HepG2 (cell line): Measurements from ENCODE around the gene RBP4. TPM values are rescaled to one million over a fixed set of nuclear protein-coding genes. Genes with fewer than 3 reads are reported as not detected.

Experiments used
- CBX1 ChIP-seq: IDR thresholded peaks from one replicate; pipeline ENCODE4 v1.6.1; 2016; ENCODE audit warnings: antibody characterized with exemption, low read depth
- CENPX ChIP-seq: sonication (generic); formaldehyde crosslinking; IDR thresholded peaks from 2 replicates; pipeline ENCODE4 v1.9.0; 2021; ENCODE audit warnings: mild to moderate bottlenecking, missing genetic modification reagents, moderate library complexity
- CREM ChIP-seq, 2 experiments: sonication (generic) in 1 of 2; formaldehyde crosslinking in 1 of 2; IDR thresholded peaks; 2 replicates each; pipeline versions ENCODE4 v1.4.0 to v1.6.1; 2016 to 2020; ENCODE audit warnings: antibody characterized with exemption in 1 of 2, mild to moderate bottlenecking in 1 of 2, missing genetic modification reagents in 1 of 2
- DR1 ChIP-seq: sonication (generic); formaldehyde crosslinking; IDR thresholded peaks from 2 replicates; pipeline ENCODE4 v1.8.0; 2021; ENCODE audit warnings: mild to moderate bottlenecking, missing genetic modification reagents, inconsistent platforms
- ELK4 ChIP-seq: sonication (generic); formaldehyde crosslinking; IDR thresholded peaks from 2 replicates; pipeline ENCODE4 v1.9.0; 2021; ENCODE audit warnings: missing genetic modification reagents, borderline replicate concordance
- FOXP1 ChIP-seq, 2 experiments: fragments of 450-650 bp in 1 of 2; IDR thresholded peaks; 2 replicates each; pipeline ENCODE4 v1.6.1; 2017 to 2018; ENCODE audit warnings: antibody characterized with exemption in 1 of 2
- GTF2F1 ChIP-seq: fragments of 150-350 bp; IDR thresholded peaks from 2 replicates; pipeline ENCODE4 v1.6.1; 2014; ENCODE audit warnings: low read length
- JUNB ChIP-seq: sonication (generic); formaldehyde crosslinking; IDR thresholded peaks from 2 replicates; pipeline ENCODE4 v1.8.0; 2022; ENCODE audit warnings: missing genetic modification reagents, mild to moderate bottlenecking, borderline replicate concordance
- KLF9 ChIP-seq: IDR thresholded peaks from 2 replicates; pipeline ENCODE4 v1.6.1; 2016; ENCODE audit warnings: low read depth
- MAFK ChIP-seq, 2 experiments: IDR thresholded peaks in 1 of 2; conservative IDR thresholded peaks in 1 of 2; 2 replicates each; pipeline ENCODE4 v1.6.1; 2011; ENCODE audit warnings: improper control_type of control experiment in 2 of 2, low read length in 2 of 2
- MBD4 ChIP-seq: IDR thresholded peaks from 2 replicates; pipeline ENCODE4 v1.6.1; 2012; ENCODE audit warnings: low read length, inconsistent platforms, borderline replicate concordance
- NCOA1 ChIP-seq: sonication (generic); formaldehyde crosslinking; IDR thresholded peaks from 2 replicates; pipeline ENCODE4 v1.9.0; 2021; ENCODE audit warnings: missing genetic modification reagents
- NFIC ChIP-seq: IDR thresholded peaks from 2 replicates; pipeline ENCODE4 v1.6.1; 2012; ENCODE audit warnings: mild to moderate bottlenecking, low read length, inconsistent platforms
- NPAS2 ChIP-seq: sonication (generic); formaldehyde crosslinking; IDR thresholded peaks from 2 replicates; pipeline ENCODE4 v1.8.0; 2022; ENCODE audit warnings: mild to moderate bottlenecking, missing genetic modification reagents, borderline replicate concordance
- PHF8 ChIP-seq: sonication (generic); formaldehyde crosslinking; IDR thresholded peaks from 2 replicates; pipeline ENCODE4 v1.5.0; 2020; ENCODE audit warnings: missing genetic modification reagents
- RBFOX2 ChIP-seq: fragments of 200-400 bp; formaldehyde crosslinking; IDR thresholded peaks from 2 replicates; pipeline ENCODE4 v1.6.1; 2017; ENCODE audit warnings: low read depth, mild to moderate bottlenecking, low read length
- SOX6 ChIP-seq, 2 experiments: fragments of 450-650 bp in 1 of 2; sonication (generic) in 1 of 2; formaldehyde crosslinking in 1 of 2; IDR thresholded peaks; 2 replicates each; pipeline versions ENCODE4 v1.4.0 to v1.6.1; 2017 to 2020; ENCODE audit warnings: antibody characterized with exemption in 1 of 2, mild to moderate bottlenecking in 1 of 2, missing genetic modification reagents in 1 of 2
- TCF7 ChIP-seq: sonication (generic); IDR thresholded peaks from 2 replicates; pipeline ENCODE4 v1.6.1; 2016; ENCODE audit warnings: antibody characterized with exemption, low read depth
- ZKSCAN5 ChIP-seq: sonication (generic); formaldehyde crosslinking; IDR thresholded peaks from 2 replicates; pipeline ENCODE4 v1.5.1; 2020; ENCODE audit warnings: mild to moderate bottlenecking, missing genetic modification reagents
- ZNF235 ChIP-seq: sonication (generic); formaldehyde crosslinking; IDR thresholded peaks from 2 replicates; pipeline ENCODE4 v1.8.1; 2023; ENCODE audit warnings: mild to moderate bottlenecking, missing genetic modification reagents, borderline replicate concordance
- ZNF33A ChIP-seq: sonication (generic); formaldehyde crosslinking; IDR thresholded peaks from 2 replicates; pipeline ENCODE4 v1.5.1; 2020; ENCODE audit warnings: missing genetic modification reagents, mild to moderate bottlenecking, moderate library complexity, borderline replicate concordance
- ZNF33B ChIP-seq: sonication (generic); formaldehyde crosslinking; IDR thresholded peaks from 2 replicates; pipeline ENCODE4 v1.5.1; 2020; ENCODE audit warnings: mild to moderate bottlenecking, missing genetic modification reagents
- ZNF547 ChIP-seq: sonication (generic); formaldehyde crosslinking; IDR thresholded peaks from 2 replicates; pipeline ENCODE4 v1.5.1; 2020; ENCODE audit warnings: mild to moderate bottlenecking, missing genetic modification reagents
- ZNF557 ChIP-seq: sonication (generic); formaldehyde crosslinking; IDR thresholded peaks from 2 replicates; pipeline ENCODE4 v1.4.0; 2020; ENCODE audit warnings: missing genetic modification reagents
- ZNF574 ChIP-seq: sonication (generic); formaldehyde crosslinking; IDR thresholded peaks from 2 replicates; pipeline ENCODE4 v1.4.0; 2020; ENCODE audit warnings: missing genetic modification reagents
- ZNF710 ChIP-seq: sonication (generic); formaldehyde crosslinking; IDR thresholded peaks from 2 replicates; pipeline ENCODE4 v1.5.0; 2020; ENCODE audit warnings: mild to moderate bottlenecking, missing genetic modification reagents, borderline replicate concordance
- ZNF775 ChIP-seq: sonication (generic); formaldehyde crosslinking; IDR thresholded peaks from 2 replicates; pipeline ENCODE4 v1.4.0; 2020; ENCODE audit warnings: missing genetic modification reagents, mild to moderate bottlenecking, moderate library complexity, borderline replicate concordance
- polyA plus RNA-seq, 8 experiments: library from polyadenylated mRNA; depleted of rRNA in 3 of 8; stranded (reverse) in 7 of 8; unstranded in 1 of 8; fragments of >200 nt; fragmentation: Illumina TruSeq in 4 of 8; extraction: Trizol in 4 of 8; gene quantifications; 2 replicates each; pipeline versions ENCODE4 v1.2.1 to v1.2.3, GENCODE V29; 2011 to 2016; ENCODE audit warnings: low read depth in 4 of 8, missing spikeins in 1 of 8, mixed read lengths in 1 of 8; ENCODE audit not compliant: insufficient read depth in 1 of 8
- total RNA-seq, 5 experiments: library from RNA; depleted of rRNA; stranded (reverse); fragments of >200 nt; fragmentation: Illumina TruSeq; extraction: Trizol; gene quantifications; 2 replicates each; pipeline ENCODE4 v1.2.3, GENCODE V29; 2016; ENCODE audit warnings: low read depth in 1 of 5

Gene RBP4
- total and polyA plus RNA-seq, 2 of the 13 experiments (the other 11 are each of a cell fraction or from before 2014, with no cell fraction given) = 642 to 931 TPM

- TF ChIP-seq CENPX (CRISPR knock-in tag) = no peak
- no peak for TF ChIP-seq NPAS2 (CRISPR knock-in tag)
- TF ChIP-seq NCOA1 (CRISPR knock-in tag) = no peak; the same call in 1 of the 2 replicates
- TF ChIP-seq PHF8 (CRISPR knock-in tag) = no peak
- TF ChIP-seq SOX6 (IDR thresholded peaks at IDR 0.05) = no peak
- no peak; the same call in 1 of the 2 replicates for TF ChIP-seq SOX6 (CRISPR knock-in tag; IDR thresholded peaks at IDR 0.05)
- TF ChIP-seq JUNB = no peak
- no peak for TF ChIP-seq ZNF33A
- TF ChIP-seq ZNF235 (CRISPR knock-in tag) = no peak
- no peak for TF ChIP-seq CBX1
- no peak for TF ChIP-seq MAFK (conservative IDR thresholded peaks at IDR 0.05 in 1 of 2, IDR thresholded peaks at IDR 0.05 in 1 of 2; ENCODE audit: low read length in 2 of 2)
- TF ChIP-seq ZNF557 (CRISPR knock-in tag) = no peak
- no peak for TF ChIP-seq ZNF710 (CRISPR knock-in tag)
- no peak for TF ChIP-seq ZNF574 (CRISPR knock-in tag)
- TF ChIP-seq FOXP1 (IDR thresholded peaks at IDR 0.05) = no peak
- peak; percentile 58; the same call in 1 of the 2 replicates for TF ChIP-seq FOXP1 (CRISPR knock-in tag; IDR thresholded peaks at IDR 0.05)
- peak; percentile 33; the same call in 1 of the 2 replicates for TF ChIP-seq CREM (IDR thresholded peaks at IDR 0.05)
- TF ChIP-seq CREM (CRISPR knock-in tag; IDR thresholded peaks at IDR 0.05) = no peak
- TF ChIP-seq ZNF547 (CRISPR knock-in tag) = no peak
- TF ChIP-seq ZKSCAN5 (CRISPR knock-in tag) = no peak
- no peak for TF ChIP-seq ELK4 (CRISPR knock-in tag)
- no peak; the same call in 1 of the 2 replicates for TF ChIP-seq NFIC
- no peak for TF ChIP-seq ZNF775 (CRISPR knock-in tag)
- TF ChIP-seq GTF2F1 = no peak
- no peak for TF ChIP-seq KLF9 (CRISPR knock-in tag)
- TF ChIP-seq MBD4 = no peak
- TF ChIP-seq RBFOX2 = no peak
- no peak for TF ChIP-seq ZNF33B (CRISPR knock-in tag)
- TF ChIP-seq TCF7 = no peak
- TF ChIP-seq DR1 (CRISPR knock-in tag) = no peak
Measured at GRCh38 chr10:93601774-93602162, 733 bp upstream of the RBP4 start (continued).
